SK-N-SH (cell line): ENCODE results near the gene FGF18.

Source experiments
- CTCF ChIP-seq: fragments of 200-600 bp; sonication (generic); IDR thresholded peaks from 2 replicates; pipeline ENCODE4 v1.6.1; 2017; ENCODE audit warnings: antibody characterized with exemption, mild to moderate bottlenecking, moderate library complexity
- FOXJ3 ChIP-seq: sonication (generic); formaldehyde crosslinking; IDR thresholded peaks from 2 replicates; pipeline ENCODE4 v1.5.1; 2020; ENCODE audit warnings: mild to moderate bottlenecking, missing genetic modification reagents
- FOXM1 ChIP-seq: IDR thresholded peaks from 2 replicates; pipeline ENCODE4 v1.4.0; 2012; ENCODE audit warnings: low read depth, mild to moderate bottlenecking
- MEF2A ChIP-seq: IDR thresholded peaks from 2 replicates; pipeline ENCODE4 v1.4.0; 2012; ENCODE audit warnings: low read depth, borderline replicate concordance
- MXI1 ChIP-seq: IDR thresholded peaks from 2 replicates; pipeline ENCODE4 v1.6.1; 2012; ENCODE audit warnings: mild to moderate bottlenecking, low read depth, low read length, improper control_type of control experiment
- PBX3 ChIP-seq: IDR thresholded peaks from 2 replicates; pipeline ENCODE4; 2012
- POLR2AphosphoS5 ChIP-seq: IDR thresholded peaks from 2 replicates; pipeline ENCODE4 v1.6.1; 2012; ENCODE audit warnings: low read depth, low read length
- REST ChIP-seq: IDR thresholded peaks from 2 replicates; pipeline ENCODE4 v1.6.1; 2012; ENCODE audit warnings: mild to moderate bottlenecking, low read depth, low read length, moderate library complexity
- RXRA ChIP-seq: IDR thresholded peaks from 2 replicates; pipeline ENCODE4 v1.4.0; 2012; ENCODE audit warnings: low read depth, mild to moderate bottlenecking, borderline replicate concordance
- SIN3A ChIP-seq: IDR thresholded peaks from 2 replicates; pipeline ENCODE4 v1.6.1; 2012; ENCODE audit warnings: low read depth, mild to moderate bottlenecking, low read length, moderate library complexity, borderline replicate concordance
- SMC3 ChIP-seq: IDR thresholded peaks from 2 replicates; pipeline ENCODE4 v1.6.1; 2012; ENCODE audit warnings: low read depth, low read length, improper control_type of control experiment
- USF1 ChIP-seq: IDR thresholded peaks from 2 replicates; pipeline ENCODE4 v1.4.0; 2012; ENCODE audit warnings: low read depth, borderline replicate concordance
- YY1 ChIP-seq: IDR thresholded peaks from 2 replicates; pipeline ENCODE4 v1.4.0; 2012; ENCODE audit warnings: low read depth, mild to moderate bottlenecking

GRCh38 chr5:171428809-171429542, 9.5 kb downstream of the FGF18 start:
- TF ChIP-seq CTCF (no peak), MEF2A (no peak), SMC3 (no peak), REST (no peak), SIN3A (no peak), YY1 (no peak), PBX3 (no peak), FOXM1 (no peak), RXRA (no peak), USF1 (no peak), POLR2AphosphoS5 (no peak), MXI1 (no peak), FOXJ3 (no peak)
